Neuronal stem cell (in vitro differentiated cells): ENCODE results near the gene SYT6.

Experiments
- DNase-seq: peaks from one replicate; pipeline ENCODE4 v3.0.0-alpha.2; 2013; ENCODE audit warnings: low spot score
- H2AFZ ChIP-seq: one replicate; pipeline ENCODE4 v1.6.1; 2013; ENCODE audit warnings: mild to moderate bottlenecking, low read length, inconsistent platforms
- H2AK5ac ChIP-seq: 2 replicates; pipeline ENCODE4 v1.6.1; 2013; ENCODE audit warnings: low read depth, mild to moderate bottlenecking, inconsistent platforms, low read length, moderate library complexity, mixed read lengths
- H2BK120ac ChIP-seq: 2 replicates; pipeline ENCODE4 v1.6.1; 2013; ENCODE audit warnings: low read depth, mild to moderate bottlenecking, inconsistent platforms, low read length, moderate library complexity, mixed read lengths
- H2BK12ac ChIP-seq: one replicate; pipeline ENCODE4 v1.6.1; 2013; ENCODE audit warnings: low read length, inconsistent platforms
- H2BK15ac ChIP-seq: 2 replicates; pipeline ENCODE4 v1.6.1; 2013; ENCODE audit warnings: mild to moderate bottlenecking, low read length, inconsistent platforms, mixed read lengths
- H2BK5ac ChIP-seq: one replicate; pipeline ENCODE4 v1.6.1; 2013; ENCODE audit warnings: inconsistent platforms, mild to moderate bottlenecking, low read length, moderate library complexity
- H3K14ac ChIP-seq: one replicate; pipeline ENCODE4 v1.6.1; 2013; ENCODE audit warnings: low read length, inconsistent platforms
- H3K18ac ChIP-seq: 2 replicates; pipeline ENCODE4 v1.6.1; 2013; ENCODE audit warnings: low read length, inconsistent platforms
- H3K23ac ChIP-seq: 2 replicates; pipeline ENCODE4 v1.6.1; 2013; ENCODE audit warnings: low read depth, mild to moderate bottlenecking, mixed read lengths, low read length, inconsistent platforms; ENCODE audit not compliant: poor library complexity
- H3K27ac ChIP-seq: replicated peaks from 3 replicates; pipeline ENCODE4 v1.5.1; 2013; ENCODE audit warnings: low read length, inconsistent platforms
- H3K27me3 ChIP-seq, 3 experiments: 2 replicates each; pipeline ENCODE4 v1.6.1; 2013; ENCODE audit warnings: low read length in 3 of 3, mild to moderate bottlenecking in 2 of 3, inconsistent platforms in 1 of 3, low read depth in 1 of 3, mixed read lengths in 1 of 3, moderate library complexity in 1 of 3; ENCODE audit not compliant: control insufficient read depth in 3 of 3, insufficient read depth in 3 of 3
- H3K36me3 ChIP-seq, 2 donors: replicated peaks in 1 of 2; 2 replicates each; pipeline ENCODE4 v1.6.1; 2013; ENCODE audit warnings: low read length in 2 of 2; ENCODE audit not compliant: control insufficient read depth in 2 of 2, insufficient read depth in 2 of 2
- H3K4ac ChIP-seq: 2 replicates; pipeline ENCODE4 v1.6.1; 2013; ENCODE audit warnings: inconsistent platforms, mild to moderate bottlenecking, low read length, moderate library complexity
- H3K4me1 ChIP-seq, 2 donors: 1 replicate in 1 of 2; 2 replicates in 1 of 2; pipeline ENCODE4 v1.6.1; 2013; ENCODE audit warnings: low read length in 2 of 2, low read depth in 1 of 2; ENCODE audit not compliant: control insufficient read depth in 2 of 2, insufficient read depth in 1 of 2
- H3K4me2 ChIP-seq: one replicate; pipeline ENCODE4 v1.6.1; 2013; ENCODE audit warnings: mild to moderate bottlenecking, low read length, inconsistent platforms; ENCODE audit not compliant: insufficient read depth, poor library complexity, severe bottlenecking
- H3K4me3 ChIP-seq, 2 donors: 2 replicates each; pipeline ENCODE4 v1.5.1; 2013; ENCODE audit warnings: low read length in 2 of 2, mild to moderate bottlenecking in 2 of 2, inconsistent platforms in 1 of 2, moderate library complexity in 1 of 2
- H3K79me1 ChIP-seq: one replicate; pipeline ENCODE4 v1.6.1; 2013; ENCODE audit warnings: low read depth, mild to moderate bottlenecking, inconsistent platforms, low read length, moderate library complexity
- H3K9ac ChIP-seq: one replicate; pipeline ENCODE4 v1.6.1; 2013; ENCODE audit warnings: mild to moderate bottlenecking, low read depth, low read length, inconsistent platforms; ENCODE audit not compliant: poor library complexity
- H3K9me3 ChIP-seq, 2 donors: replicated peaks in 1 of 2; 2 replicates each; pipeline versions ENCODE3 to v1.6.1; 2013; ENCODE audit warnings: low read length in 2 of 2, mild to moderate bottlenecking in 2 of 2, inconsistent platforms in 1 of 2, low read depth in 1 of 2, mixed read lengths in 1 of 2, moderate library complexity in 1 of 2; ENCODE audit not compliant: control insufficient read depth in 2 of 2, insufficient read depth in 1 of 2
- H4K8ac ChIP-seq: one replicate; pipeline ENCODE4 v1.6.1; 2013; ENCODE audit warnings: low read depth, mild to moderate bottlenecking, inconsistent platforms, low read length, moderate library complexity
- H4K91ac ChIP-seq: one replicate; pipeline ENCODE4 v1.6.1; 2013; ENCODE audit warnings: low read length, low read depth, mild to moderate bottlenecking, inconsistent platforms; ENCODE audit not compliant: poor library complexity
- WGBS, 2 donors: extraction: QIAGEN DNeasy Blood & Tissue Kit; methylation state at CpG; one replicate each; pipeline ENCODE4 v1.1.7; 2013; ENCODE audit warnings: missing lambda C conversion rate in 2 of 2, mixed read lengths in 1 of 2; ENCODE audit not compliant: insufficient read length in 2 of 2, insufficient replicate concordance in 1 of 2; ENCODE audit errors: extremely low coverage in 2 of 2; 5-methylcytosine and 5-hydroxymethylcytosine counted together

Gene SYT6

GRCh38 chr1:114134518-114134917 lies 19.2 kb downstream of the SYT6 start:
- Histone ChIP-seq H4K91ac (no peak overlapping the region), H3K4me2 (no peak overlapping the region), H4K8ac (no peak overlapping the region), H2AFZ (no peak overlapping the region), H3K23ac (no peak overlapping the region), H3K36me3 (peaks cover 0 to 19% of the 10 kb centered on the region in 2 donors), H3K9ac (no peak overlapping the region), H2BK5ac (no peak overlapping the region), H3K9me3 (no peaks in the 10 kb centered on the region), H2BK12ac (no peak overlapping the region), H2BK15ac (no peak overlapping the region), H3K4me3 (no peak overlapping the region), H3K27ac (no peak overlapping the region), H3K4ac (no peak overlapping the region), H2AK5ac (no peak overlapping the region), H3K14ac (no peak overlapping the region), H3K79me1 (no peaks in the 10 kb centered on the region), H2BK120ac (no peak overlapping the region), H3K4me1 (peaks cover 0 to 21% of the 10 kb centered on the region in 2 donors), H3K27me3 (no peaks in the 10 kb centered on the region), H3K18ac (no peak overlapping the region)
- DNase-seq = no peak
- no CpG with 5 or more reads among the region's 4 CpGs for WGBS, 2 donors

DNA sequence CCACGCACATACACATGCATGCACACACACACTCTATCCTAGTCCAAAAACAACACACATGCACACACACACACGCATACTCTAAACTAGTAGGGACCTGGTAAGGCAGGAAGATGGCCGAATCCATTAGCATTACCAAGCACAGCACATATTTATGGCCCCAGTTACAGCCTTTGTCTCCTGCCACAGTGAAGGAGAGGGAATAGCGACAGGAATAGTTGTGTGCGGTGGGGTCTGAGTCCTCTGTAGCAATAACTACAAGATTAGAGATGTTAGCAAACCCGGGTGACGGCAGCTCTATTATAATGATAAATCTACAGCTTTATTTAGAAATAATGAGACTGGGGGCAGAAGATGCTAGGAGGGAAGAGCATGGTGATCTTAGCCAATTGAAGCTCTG lies 20.5 kb downstream of the SYT6 start:
- H4K8ac ChIP-seq = no peak overlapping the region
- H3K9ac ChIP-seq = no peak overlapping the region
- H3K4me2 ChIP-seq = no peak overlapping the region
- H2BK12ac ChIP-seq = no peak overlapping the region
- no peak overlapping the region for H2BK15ac ChIP-seq
- peak overlapping the region; percentile 60 for H4K91ac ChIP-seq
- no peak overlapping the region for H2BK120ac ChIP-seq
- H3K4ac ChIP-seq = no peak overlapping the region
- H2AFZ ChIP-seq = no peak overlapping the region
- no peak overlapping the region for H3K23ac ChIP-seq
- H3K79me1 ChIP-seq = no peaks in the 10 kb centered on the region
- H2BK5ac ChIP-seq = no peak overlapping the region
- H3K18ac ChIP-seq = no peak overlapping the region
- no peaks in the 10 kb centered on the region for H3K27me3 ChIP-seq
- no peak overlapping the region for H2AK5ac ChIP-seq
- H3K27ac ChIP-seq = no peak overlapping the region
- H3K9me3 ChIP-seq = no peaks in the 10 kb centered on the region
- H3K36me3 ChIP-seq = peaks cover 0 to 19% of the 10 kb centered on the region in 2 donors
- DNase-seq = no peak
- no peak overlapping the region for H3K4me3 ChIP-seq
- WGBS, 2 donors = no CpG with 5 or more reads among the region's 7 CpGs
- peaks cover 0 to 21% of the 10 kb centered on the region in 2 donors for H3K4me1 ChIP-seq
- no peak overlapping the region for H3K14ac ChIP-seq

DNA sequence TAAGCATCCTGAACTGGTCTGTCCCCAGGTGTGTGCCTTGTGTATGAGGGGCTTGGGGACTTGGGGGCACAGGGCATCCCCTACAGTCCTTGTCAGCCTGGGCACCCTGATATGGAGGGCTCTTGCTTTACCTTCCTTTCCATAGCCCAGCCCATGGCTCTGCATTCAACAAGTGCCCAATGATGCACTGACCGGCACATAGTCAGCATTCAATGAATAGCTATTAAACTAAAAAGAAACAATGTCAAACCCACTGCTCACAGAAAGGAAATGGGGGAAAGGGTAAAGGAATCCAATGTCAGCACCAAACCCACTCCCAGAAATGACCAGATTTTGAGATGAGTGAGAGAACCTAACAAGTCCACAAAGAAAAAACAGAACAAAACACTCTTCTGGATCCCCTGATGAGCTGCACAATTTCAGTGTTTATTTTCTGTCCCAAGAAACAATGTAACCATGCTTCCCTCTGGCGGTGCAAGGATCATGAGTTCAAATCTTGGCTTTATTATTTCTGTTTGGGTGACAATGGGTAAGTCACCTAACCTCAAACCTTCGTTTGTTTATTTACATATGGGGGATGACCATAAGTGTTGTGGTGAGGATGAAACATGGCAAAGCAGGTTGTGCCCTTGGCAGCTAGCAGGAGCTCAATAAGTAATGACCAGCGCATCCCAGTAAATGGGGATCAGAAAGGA lies 22.0 kb downstream of the SYT6 start:
- no peak overlapping the region for H2BK5ac ChIP-seq
- peaks cover 2% of the 10 kb centered on the region for H3K79me1 ChIP-seq
- no peak overlapping the region for H2AK5ac ChIP-seq
- H2BK12ac ChIP-seq = no peak overlapping the region
- no peak overlapping the region for H4K91ac ChIP-seq
- DNase-seq = no peak
- H2BK120ac ChIP-seq = no peak overlapping the region
- no peak overlapping the region for H3K4me2 ChIP-seq
- H3K4me1 ChIP-seq = peaks cover 0 to 21% of the 10 kb centered on the region in 2 donors
- H3K14ac ChIP-seq = no peak overlapping the region
- no peaks in the 10 kb centered on the region for H3K27me3 ChIP-seq
- H3K27ac ChIP-seq = peak overlapping the region; percentile 65
- no peak overlapping the region for H4K8ac ChIP-seq
- H3K23ac ChIP-seq = no peak overlapping the region
- H3K9me3 ChIP-seq = no peaks in the 10 kb centered on the region
- peaks cover 0 to 7% of the 10 kb centered on the region in 2 donors for H3K36me3 ChIP-seq
- WGBS, 2 donors = no CpG with 5 or more reads among the region's 4 CpGs
- no peak overlapping the region for H2AFZ ChIP-seq
- peak overlapping the region; percentile 61 for H3K18ac ChIP-seq
- H3K9ac ChIP-seq = no peak overlapping the region
- no peak overlapping the region for H3K4me3 ChIP-seq
- H3K4ac ChIP-seq = no peak overlapping the region
- H2BK15ac ChIP-seq = no peak overlapping the region

GRCh38 chr1:114130846-114131525 lies 22.7 kb downstream of the SYT6 start:
- DNase-seq = peak; percentile 20
- Histone ChIP-seq H4K8ac (no peak overlapping the region), H3K18ac (peak overlapping the region; percentile 61), H4K91ac (no peak overlapping the region), H3K4me3 (no peak overlapping the region), H3K23ac (no peak overlapping the region), H3K14ac (no peak overlapping the region), H2BK5ac (no peak overlapping the region), H2AK5ac (no peak overlapping the region), H3K9ac (no peak overlapping the region), H3K4me2 (no peak overlapping the region), H2AFZ (no peak overlapping the region), H3K4ac (no peak overlapping the region), H2BK12ac (no peak overlapping the region), H3K27ac (peak overlapping the region; percentile 65), H3K4me1 (peaks cover 0 to 24% of the 10 kb centered on the region in 2 donors), H2BK15ac (no peak overlapping the region), H3K9me3 (no peaks in the 10 kb centered on the region), H3K36me3 (peaks cover 0 to 4% of the 10 kb centered on the region in 2 donors), H3K27me3 (no peaks in the 10 kb centered on the region), H2BK120ac (no peak overlapping the region), H3K79me1 (peaks cover 2% of the 10 kb centered on the region)
- WGBS, 2 donors = no CpG with 5 or more reads among the region's 7 CpGs
